GM06990 (cell line): ENCODE measurements around the gene BBS5.

Source experiments
- DNase-seq: peaks from one replicate; pipeline ENCODE4 v3.0.0-alpha.2; 2011; ENCODE audit not compliant: insufficient read length; ENCODE audit errors: extremely low read depth
- H3K27me3 ChIP-seq: replicated peaks from 2 replicates; pipeline ENCODE4 v1.6.0; 2011; ENCODE audit warnings: low read length; ENCODE audit not compliant: control insufficient read depth, insufficient read depth
- H3K36me3 ChIP-seq: 2 replicates; pipeline ENCODE4 v1.5.1; 2011; ENCODE audit warnings: low read length; ENCODE audit not compliant: control insufficient read depth, insufficient read depth
- H3K4me3 ChIP-seq: replicated peaks from 2 replicates; pipeline ENCODE4 v1.5.1; 2011; ENCODE audit warnings: low read depth, mild to moderate bottlenecking, control low read depth, low read length
- CTCF ChIP-seq: IDR thresholded peaks from 2 replicates; pipeline ENCODE4 v1.5.1; 2011; ENCODE audit warnings: low read length, control low read depth, mild to moderate bottlenecking, inconsistent platforms; ENCODE audit not compliant: insufficient read depth, poor library complexity, severe bottlenecking

Gene BBS5

GRCh38 chr2:169478745-169479256 lies 493 bp upstream of the BBS5 start:
- peak overlapping the region; percentile 80 for H3K4me3 ChIP-seq
- no peak for TF ChIP-seq CTCF
- H3K27me3 ChIP-seq, result no peaks in the 10 kb centered on the region
- H3K36me3 ChIP-seq, result no peaks in the 10 kb centered on the region
- DNase-seq, result no peak

GRCh38 chr2:169480079-169480465 lies 778 bp downstream of the BBS5 start:
- no peak for DNase-seq
- H3K36me3 ChIP-seq, result no peaks in the 10 kb centered on the region

GRCh38 chr2:169485650-169486138 lies 6.4 kb downstream of the BBS5 start:
- Histone ChIP-seq H3K36me3 (no peaks in the 10 kb centered on the region), H3K4me3 (no peak overlapping the region), H3K27me3 (no peaks in the 10 kb centered on the region)
- TF ChIP-seq CTCF, result no peak
- no peak for DNase-seq

More at GRCh38 chr2:169480079-169480465, 778 bp downstream of the BBS5 start:
- Histone ChIP-seq H3K27me3 (no peaks in the 10 kb centered on the region), H3K4me3 (peak overlapping the region; percentile 80)
- TF ChIP-seq CTCF, result no peak

GRCh38 chr2:169486487-169486886 lies 7.2 kb downstream of the BBS5 start:
- H3K36me3 ChIP-seq, result no peaks in the 10 kb centered on the region
- no peak for TF ChIP-seq CTCF
- no peaks in the 10 kb centered on the region for H3K27me3 ChIP-seq
- H3K4me3 ChIP-seq, result no peak overlapping the region
- DNase-seq, result no peak

GRCh38 chr2:169490834-169491233 lies 11.5 kb downstream of the BBS5 start:
- no peak for TF ChIP-seq CTCF
- no peak for DNase-seq
- Histone ChIP-seq H3K4me3 (no peak overlapping the region), H3K36me3 (no peaks in the 10 kb centered on the region), H3K27me3 (no peaks in the 10 kb centered on the region)

GRCh38 chr2:169491378-169491777 lies 12.1 kb downstream of the BBS5 start:
- TF ChIP-seq CTCF, result no peak
- H3K27me3 ChIP-seq, result no peaks in the 10 kb centered on the region
- DNase-seq, result no peak
- H3K36me3 ChIP-seq, result no peaks in the 10 kb centered on the region
- no peak overlapping the region for H3K4me3 ChIP-seq
